Esophagus (tissue), 2 donors: ENCODE data around the gene FANCE. TPM values are rescaled to one million over a fixed set of nuclear protein-coding genes. Genes with fewer than 3 reads are reported as not detected.

Experiments
- H3K27ac ChIP-seq, 2 donors: one replicate each; pipeline ENCODE4 v1.5.1; 2013; ENCODE audit warnings: low read depth in 2 of 2, mild to moderate bottlenecking in 2 of 2, inconsistent platforms in 1 of 2, low read length in 1 of 2, moderate library complexity in 1 of 2
- H3K27me3 ChIP-seq, 2 donors: one replicate each; pipeline ENCODE4 v1.6.1; 2013; ENCODE audit warnings: low read length in 2 of 2, control low read depth in 1 of 2, mild to moderate bottlenecking in 1 of 2; ENCODE audit not compliant: insufficient read depth in 2 of 2, control insufficient read depth in 1 of 2
- H3K36me3 ChIP-seq, 2 donors: one replicate each; pipeline ENCODE4 v1.6.1; 2013; ENCODE audit warnings: low read length in 1 of 2; ENCODE audit not compliant: control insufficient read depth in 2 of 2, insufficient read depth in 2 of 2
- H3K4me1 ChIP-seq, 2 donors: one replicate each; pipeline ENCODE4 v1.6.1; 2013; ENCODE audit warnings: low read length in 1 of 2; ENCODE audit not compliant: control insufficient read depth in 2 of 2, insufficient read depth in 2 of 2
- H3K4me3 ChIP-seq, 2 donors: one replicate each; pipeline ENCODE4 v1.5.1; 2013; ENCODE audit warnings: low read length in 2 of 2, mild to moderate bottlenecking in 2 of 2, low read depth in 1 of 2, moderate library complexity in 1 of 2
- H3K9me3 ChIP-seq, 2 donors: one replicate each; pipeline ENCODE4 v1.6.1; 2013; ENCODE audit warnings: mild to moderate bottlenecking in 2 of 2, low read depth in 1 of 2, low read length in 1 of 2, moderate library complexity in 1 of 2; ENCODE audit not compliant: control insufficient read depth in 2 of 2, insufficient read depth in 1 of 2
- WGBS, 2 donors: extraction: QIAGEN DNeasy Blood & Tissue Kit; methylation state at CpG; one replicate each; pipeline ENCODE4 v1.1.7; 2013; 5-methylcytosine and 5-hydroxymethylcytosine counted together
- polyA plus RNA-seq, 2 donors: library from polyadenylated mRNA; stranded (reverse); fragments of 200-250 nt; gene quantifications; one replicate each; pipeline ENCODE4 v1.2.3, GENCODE V29; 2013
- donor health status: healthy with polysubstance abuse.
- donor health status: Bipolar disorder and iron deficiency.

The FANCE gene, protein sequence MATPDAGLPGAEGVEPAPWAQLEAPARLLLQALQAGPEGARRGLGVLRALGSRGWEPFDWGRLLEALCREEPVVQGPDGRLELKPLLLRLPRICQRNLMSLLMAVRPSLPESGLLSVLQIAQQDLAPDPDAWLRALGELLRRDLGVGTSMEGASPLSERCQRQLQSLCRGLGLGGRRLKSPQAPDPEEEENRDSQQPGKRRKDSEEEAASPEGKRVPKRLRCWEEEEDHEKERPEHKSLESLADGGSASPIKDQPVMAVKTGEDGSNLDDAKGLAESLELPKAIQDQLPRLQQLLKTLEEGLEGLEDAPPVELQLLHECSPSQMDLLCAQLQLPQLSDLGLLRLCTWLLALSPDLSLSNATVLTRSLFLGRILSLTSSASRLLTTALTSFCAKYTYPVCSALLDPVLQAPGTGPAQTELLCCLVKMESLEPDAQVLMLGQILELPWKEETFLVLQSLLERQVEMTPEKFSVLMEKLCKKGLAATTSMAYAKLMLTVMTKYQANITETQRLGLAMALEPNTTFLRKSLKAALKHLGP
- 1 to 10 TPM; 4.6 to 6.3 TPM for polyA plus RNA-seq

DNA sequence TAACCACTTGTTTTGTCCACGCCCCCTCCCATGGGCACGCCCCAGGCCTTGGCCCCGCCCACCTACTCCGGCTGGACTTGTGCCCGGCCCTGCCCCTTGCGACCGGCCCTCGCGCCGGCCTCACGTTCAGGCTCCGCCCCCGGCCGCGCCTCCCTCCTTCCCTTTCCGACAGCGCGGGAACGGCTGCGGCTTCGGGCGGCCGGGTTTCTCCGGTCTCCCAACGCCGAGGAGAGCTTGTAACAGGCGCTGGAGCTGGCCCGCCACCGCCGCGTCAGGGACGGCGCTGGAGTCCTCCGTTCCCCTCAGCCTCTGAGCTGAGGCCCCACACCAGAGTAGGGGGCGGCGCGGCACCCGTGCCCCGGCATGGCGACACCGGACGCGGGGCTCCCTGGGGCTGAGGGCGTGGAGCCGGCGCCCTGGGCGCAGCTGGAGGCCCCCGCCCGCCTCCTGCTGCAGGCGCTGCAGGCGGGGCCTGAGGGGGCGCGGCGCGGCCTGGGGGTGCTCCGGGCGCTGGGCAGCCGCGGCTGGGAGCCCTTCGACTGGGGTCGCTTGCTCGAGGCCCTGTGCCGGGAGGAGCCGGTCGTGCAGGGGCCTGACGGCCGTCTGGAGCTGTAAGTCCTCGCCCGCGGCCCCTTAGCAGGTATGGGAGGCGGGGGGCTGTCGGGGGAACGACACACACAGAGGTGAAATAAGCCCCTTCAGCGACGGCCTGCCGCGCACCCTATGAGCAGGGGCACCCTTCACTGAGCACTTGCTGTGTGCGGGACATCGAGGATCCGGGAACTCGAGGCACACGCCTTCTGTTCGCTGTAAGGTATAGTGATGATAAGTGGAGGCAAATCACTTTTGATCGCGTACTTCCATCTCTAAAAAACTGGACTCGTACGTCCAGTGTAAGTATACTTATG lies at the start of gene FANCE:
Gene FANCE (plus strand): TSS at position 156 of the 908 bp plus-strand sequence. CDS start 208 bp downstream, at position 364.
- Histone ChIP-seq H3K27me3 (no peaks in the 10 kb centered on the region), H3K36me3 (peaks cover 0 to 8% of the 10 kb centered on the region in 2 donors), H3K27ac (peak within 1 kb of the TSS; percentile 77 to 79), H3K4me3 (peak within 1 kb of the TSS; percentile 71 to 75), H3K9me3 (no peaks in the 10 kb centered on the region), H3K4me1 (no peaks in the 10 kb centered on the region)
- WGBS, 2 donors = 1% methylated on average over 70 to 87 of the region's 87 CpGs

DNA sequence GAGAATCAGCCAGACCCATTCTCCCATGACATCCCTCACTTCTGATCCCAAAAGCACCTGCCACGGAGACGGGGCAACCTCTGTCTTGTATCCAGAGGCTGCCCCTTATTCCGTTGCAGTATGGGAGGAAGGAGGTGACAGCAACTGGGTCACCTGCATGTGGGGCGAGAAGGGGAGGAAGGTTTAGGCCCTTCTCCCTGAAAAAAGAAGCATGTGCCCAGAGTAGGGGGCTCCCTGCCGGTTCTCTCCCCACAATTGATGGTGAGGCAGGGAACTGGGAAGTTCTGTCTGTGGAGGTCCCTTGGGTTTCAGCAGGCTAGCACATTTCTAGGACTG lies 49.3 kb upstream of the FANCE start:
- no peaks in the 10 kb centered on the region for H3K9me3 ChIP-seq
- no peaks in the 10 kb centered on the region for H3K27me3 ChIP-seq
- no peak overlapping the region for H3K4me3 ChIP-seq
- 75 to 93% methylated on average over 5 of the region's 5 CpGs for WGBS, 2 donors
- H3K4me1 ChIP-seq = peaks cover 0 to 6% of the 10 kb centered on the region in 2 donors
- H3K27ac ChIP-seq = no peak overlapping the region
- H3K36me3 ChIP-seq = peaks cover 0 to 12% of the 10 kb centered on the region in 2 donors

DNA sequence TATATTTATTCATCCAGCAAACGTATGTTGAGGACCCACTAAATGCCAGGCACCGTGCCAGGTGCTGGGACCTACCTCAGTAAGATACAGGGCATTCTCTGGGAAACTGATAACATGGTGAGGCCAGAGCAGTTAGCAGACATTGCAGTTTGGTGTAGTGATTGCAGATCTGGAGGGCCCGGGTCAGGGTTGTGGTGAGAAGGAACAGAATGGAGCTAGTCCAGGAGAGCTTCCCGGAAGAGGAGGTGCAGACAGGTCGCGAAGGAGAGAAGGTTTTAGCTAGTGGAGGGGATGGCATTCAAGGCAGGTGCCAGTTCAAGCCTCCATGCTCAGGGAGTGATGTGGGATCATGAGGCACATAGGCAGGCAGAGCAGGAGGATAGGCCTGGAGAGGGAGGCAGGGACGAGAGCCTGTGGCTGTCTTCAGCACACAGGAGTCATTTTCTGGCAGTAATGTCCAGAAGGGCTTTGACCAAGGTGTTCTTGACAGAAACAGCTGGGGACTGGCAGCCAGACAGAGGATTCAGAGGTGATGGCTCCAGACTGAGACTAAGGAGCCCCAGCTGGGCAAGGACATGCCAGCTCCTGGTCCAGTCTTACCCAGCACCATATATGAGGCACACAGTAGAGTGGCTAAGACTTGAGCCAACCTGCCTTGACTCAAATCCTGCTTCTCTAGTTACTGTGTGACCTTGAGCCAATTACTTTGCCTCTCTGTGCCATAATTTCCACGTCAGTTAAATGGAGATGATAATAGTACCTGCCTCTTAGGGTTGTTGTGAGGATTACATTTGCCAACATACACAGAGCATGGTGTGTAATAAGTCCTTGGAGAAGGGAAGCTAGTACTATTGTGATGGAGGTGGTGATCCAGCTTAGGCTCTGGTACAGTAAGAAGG lies 48.3 kb upstream of the FANCE start:
- no peak overlapping the region for H3K27ac ChIP-seq
- H3K4me1 ChIP-seq = peaks cover 0 to 6% of the 10 kb centered on the region in 2 donors
- WGBS, 2 donors = 90 to 95% methylated on average over 8 of the region's 8 CpGs
- H3K9me3 ChIP-seq = no peaks in the 10 kb centered on the region
- no peak overlapping the region for H3K4me3 ChIP-seq
- H3K27me3 ChIP-seq = no peaks in the 10 kb centered on the region
- peaks cover 0 to 4% of the 10 kb centered on the region in 2 donors for H3K36me3 ChIP-seq

DNA sequence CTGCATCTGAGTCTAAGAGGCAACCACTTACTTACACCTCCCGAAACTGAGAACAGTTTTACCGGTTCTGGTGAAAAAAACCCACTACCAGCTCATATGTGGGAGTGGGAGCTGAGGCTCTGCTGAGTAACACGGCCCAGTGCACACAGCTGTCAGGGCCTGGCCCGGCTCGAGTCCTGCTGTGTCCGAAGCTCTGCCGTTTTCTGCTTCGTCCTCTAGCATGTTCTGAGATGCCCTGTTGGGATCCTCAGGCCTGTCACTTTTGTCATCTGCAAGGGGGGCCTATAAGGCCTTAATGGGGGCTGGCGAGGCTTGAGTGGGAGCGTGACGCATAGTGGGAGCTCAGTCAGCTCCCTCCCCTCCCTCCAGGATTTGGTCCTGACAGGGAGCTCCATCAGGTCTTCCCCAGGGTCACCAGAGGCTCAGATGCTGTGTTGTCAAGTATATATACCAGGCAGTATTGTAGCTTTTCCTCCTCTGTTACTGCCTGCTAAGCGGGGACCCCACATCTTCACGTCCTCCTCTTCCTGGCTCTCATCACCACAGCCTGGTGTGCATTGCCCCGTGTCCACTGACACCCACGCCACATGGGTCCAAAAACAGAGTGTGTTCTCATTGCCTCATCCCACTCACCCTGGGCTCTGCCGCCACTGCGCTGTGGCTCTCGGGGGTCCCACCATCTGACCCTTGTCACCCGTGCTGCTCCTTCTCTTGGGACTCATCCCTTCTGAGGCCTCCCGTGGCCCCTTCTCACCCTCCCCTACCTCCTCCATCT lies 45.2 kb upstream of the FANCE start:
- 91 to 92% methylated on average over 20 of the region's 20 CpGs for WGBS, 2 donors

DNA sequence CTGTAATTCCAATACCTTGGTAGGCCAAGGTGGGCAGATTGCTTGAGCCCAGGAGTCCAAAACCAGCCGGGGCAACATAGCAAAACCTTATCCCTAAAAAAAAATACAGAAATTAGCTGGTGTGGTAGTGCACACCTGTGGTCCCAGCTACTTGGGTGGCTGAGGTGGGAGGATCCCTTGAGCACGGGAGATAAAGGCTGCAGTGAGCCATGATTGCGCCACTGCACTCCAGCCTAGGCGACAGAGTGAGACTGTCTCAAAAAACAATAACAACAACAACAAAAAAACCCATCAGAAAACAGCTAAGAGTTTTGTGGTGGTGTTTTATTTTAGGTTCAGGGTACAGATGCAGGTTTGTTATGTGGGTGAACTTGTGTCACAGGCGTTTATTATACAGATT lies 42.9 kb upstream of the FANCE start:
- no peak overlapping the region for H3K4me3 ChIP-seq
- no peaks in the 10 kb centered on the region for H3K27me3 ChIP-seq
- no peaks in the 10 kb centered on the region for H3K9me3 ChIP-seq
- H3K36me3 ChIP-seq = peaks cover 3 to 27% of the 10 kb centered on the region in 2 donors
- H3K4me1 ChIP-seq = peaks cover 3 to 6% of the 10 kb centered on the region in 2 donors
- H3K27ac ChIP-seq = no peak overlapping the region
- WGBS, 2 donors = 88% methylated on average over 5 of the region's 5 CpGs

More for the DNA sequence above, 45.2 kb upstream of the FANCE start:
- Histone ChIP-seq H3K36me3 (peaks cover 3 to 12% of the 10 kb centered on the region in 2 donors), H3K4me1 (peaks cover 0 to 6% of the 10 kb centered on the region in 2 donors), H3K4me3 (no peak overlapping the region), H3K27me3 (no peaks in the 10 kb centered on the region), H3K27ac (no peak overlapping the region), H3K9me3 (no peaks in the 10 kb centered on the region)

DNA sequence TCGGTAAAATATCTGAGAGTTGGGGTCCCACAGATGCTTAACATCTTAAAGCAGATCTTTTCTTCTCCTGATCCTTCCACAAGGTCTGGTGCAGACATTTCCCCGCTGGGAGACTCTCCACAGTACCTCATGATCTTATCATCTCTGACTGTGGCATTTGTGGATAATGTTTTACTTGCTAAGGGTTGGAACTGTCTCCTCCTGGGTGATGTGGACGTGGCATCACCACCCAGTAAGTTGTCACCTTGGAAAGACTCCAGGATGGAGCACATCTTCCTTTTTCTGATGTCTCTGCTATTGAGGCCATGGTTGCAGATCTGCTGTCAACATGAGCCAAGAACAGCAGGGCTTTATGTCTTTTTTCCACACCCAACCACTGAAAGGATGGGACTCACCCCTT lies 42.0 kb upstream of the FANCE start:
- Histone ChIP-seq H3K27me3 (no peaks in the 10 kb centered on the region), H3K4me1 (peaks cover 0 to 6% of the 10 kb centered on the region in 2 donors), H3K27ac (no peak overlapping the region), H3K4me3 (no peak overlapping the region), H3K36me3 (peaks cover 3 to 30% of the 10 kb centered on the region in 2 donors), H3K9me3 (no peaks in the 10 kb centered on the region)
- 65 to 67% methylated on average over 3 of the region's 3 CpGs for WGBS, 2 donors

DNA sequence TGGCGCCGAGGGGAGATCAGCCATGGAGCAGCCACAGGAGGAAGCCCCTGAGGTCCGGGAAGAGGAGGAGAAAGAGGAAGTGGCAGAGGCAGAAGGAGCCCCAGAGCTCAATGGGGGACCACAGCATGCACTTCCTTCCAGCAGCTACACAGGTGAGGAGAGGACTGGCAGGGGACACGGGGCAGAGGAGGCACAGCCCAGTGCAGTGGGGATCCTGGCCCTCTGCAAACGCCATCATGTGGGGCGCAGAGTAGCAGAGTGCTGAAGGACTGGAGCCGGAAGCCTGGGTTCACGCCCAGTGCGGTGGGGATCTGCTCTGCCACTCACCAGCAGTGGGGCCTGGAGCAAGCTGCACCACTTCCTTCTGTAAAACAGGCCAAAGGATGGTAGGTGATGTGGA lies 41.1 kb upstream of the FANCE start:
- Histone ChIP-seq H3K27me3 (no peaks in the 10 kb centered on the region), H3K36me3 (peaks cover 3 to 30% of the 10 kb centered on the region in 2 donors), H3K27ac (no peak overlapping the region), H3K9me3 (no peaks in the 10 kb centered on the region), H3K4me3 (no peak overlapping the region), H3K4me1 (peaks cover 0 to 6% of the 10 kb centered on the region in 2 donors)
- 78 to 82% methylated on average over 9 of the region's 9 CpGs for WGBS, 2 donors

DNA sequence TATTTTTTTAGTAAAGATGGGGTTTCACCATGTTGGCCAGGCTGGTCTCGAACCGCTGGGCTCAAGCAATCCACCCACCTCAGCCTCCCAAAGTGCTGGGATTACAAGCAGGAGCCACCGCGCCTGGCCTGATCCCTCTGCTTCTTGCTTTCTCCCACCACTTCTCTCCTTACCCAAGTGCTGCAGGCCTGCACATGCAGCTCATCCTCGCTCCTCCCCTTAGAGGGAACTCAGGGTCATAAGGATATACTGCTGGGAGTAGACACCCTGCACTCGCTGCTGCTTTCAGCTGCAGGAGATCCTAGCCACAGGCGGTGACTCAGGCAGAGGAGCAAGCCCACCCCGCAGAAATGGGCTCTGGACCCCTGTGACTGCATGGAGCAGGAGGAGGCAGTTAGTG lies 40.0 kb upstream of the FANCE start:
- Histone ChIP-seq H3K9me3 (no peaks in the 10 kb centered on the region), H3K4me1 (peaks cover 0 to 6% of the 10 kb centered on the region in 2 donors), H3K27me3 (no peaks in the 10 kb centered on the region), H3K4me3 (no peak overlapping the region), H3K36me3 (peaks cover 3 to 30% of the 10 kb centered on the region in 2 donors), H3K27ac (peak overlapping the region in 1 of 2 donors; percentile 6)
- WGBS, 2 donors = 59 to 61% methylated on average over 8 of the region's 8 CpGs
